GM10248 (cell line): ENCODE data around the gene ABCD4.
"Not testable (repeated sequence)": the region's sequence is repeated elsewhere in the genome, so short reads cannot be mapped to it uniquely, and the experiment has no call there.

Experiments
- CTCF ChIA-PET: fragments of 300-600 bp; sonication (Branson Sonifier 250); formaldehyde crosslinking; extraction: SDS; loops from one replicate; lab custom pipeline; 2021; ENCODE audit warnings: antibody characterized with exemption; lab: Yijun Ruan, JAX
- POLR2A ChIA-PET: fragments of 350-650 bp; sonication (Branson Sonifier 250); formaldehyde crosslinking; extraction: SDS; loops from one replicate; lab custom pipeline; 2020; ENCODE audit warnings: antibody characterized with exemption; lab: Yijun Ruan, JAX
- DNase-seq: peaks from one replicate; pipeline ENCODE4 v3.0.0; 2012; ENCODE audit errors: extremely low spot score
- CTCF ChIP-seq: IDR thresholded peaks from 2 replicates; pipeline ENCODE4 v1.5.1; 2012; ENCODE audit warnings: mild to moderate bottlenecking, low read depth; ENCODE audit errors: extremely low read depth, missing control alignments, control extremely low read depth

The ABCD4 gene

GRCh38 chr14:74281069-74281468 is 21.7 kb downstream of the ABCD4 start:
- POLR2A ChIA-PET, result no interaction called here
- DNase-seq, result no peak
- CTCF ChIA-PET, result interaction anchor here (1.1 to 1.5 kb wide), 3 partner anchors 15 to 27 kb away, joined by 3 to 4 read pairs (median 3); no protein-coding TSS in a partner anchor
- TF ChIP-seq CTCF, result no peak

- TF ChIP-seq CTCF, result no peak
- no peak for DNase-seq
- POLR2A ChIA-PET, result no interaction called here
- CTCF ChIA-PET, result interaction anchor here (0.9 to 2.2 kb wide), 9 partner anchors 13 to 165 kb away, joined by 3 to 8 read pairs (median 3); no protein-coding TSS in a partner anchor
Measured at GRCh38 chr14:74278080-74278479, 24.7 kb downstream of the ABCD4 start.

- CTCF ChIA-PET, result interaction anchor here (0.8 to 1.9 kb wide), 4 partner anchors 9 to 24 kb away, joined by 3 to 7 read pairs (median 4); no protein-coding TSS in a partner anchor
Measured at GRCh38 chr14:74275241-74275841, 27.4 kb downstream of the ABCD4 start.

DNA sequence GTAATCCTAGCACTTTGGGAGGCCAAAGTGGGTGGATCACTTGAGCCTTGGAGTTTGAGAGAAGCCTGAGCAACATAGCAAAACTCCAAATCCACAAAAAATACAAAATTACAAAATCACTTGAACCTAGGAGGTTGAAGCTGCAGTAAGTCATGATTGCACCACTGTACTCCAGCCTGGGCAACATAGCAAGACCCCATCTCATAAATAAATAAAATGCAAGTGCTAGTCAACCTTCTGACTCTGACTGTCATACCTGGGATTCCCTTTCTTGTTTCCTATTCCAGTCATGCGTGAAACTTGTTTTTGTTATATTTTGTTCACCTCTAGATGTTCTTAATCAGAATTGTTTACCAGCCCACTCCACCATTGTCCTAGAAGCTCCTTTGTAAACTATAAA is 31.4 kb downstream of the ABCD4 start:
- DNase-seq, result no peak
- POLR2A ChIA-PET, result no interaction called here
- CTCF ChIA-PET, result interaction anchor here (6.7 kb wide), 1 partner anchor 14 kb away, joined by 38 read pairs; no protein-coding TSS in a partner anchor
- no peak for TF ChIP-seq CTCF

More at GRCh38 chr14:74275241-74275841, 27.4 kb downstream of the ABCD4 start:
- DNase-seq, result no peak
- POLR2A ChIA-PET, result no interaction called here
- TF ChIP-seq CTCF, result no peak

- POLR2A ChIA-PET, DNase-seq: not testable (repeated sequence)
- CTCF ChIA-PET, result interaction anchor here (1.2 to 6.7 kb wide), 2 partner anchors 10 to 13 kb away, joined by 3 to 38 read pairs; no protein-coding TSS in a partner anchor
Measured at GRCh38 chr14:74270382-74271177, 32.2 kb downstream of the ABCD4 start.

GRCh38 chr14:74267588-74267987 is 35.1 kb downstream of the ABCD4 start:
- POLR2A ChIA-PET, result no interaction called here
- CTCF ChIA-PET, result interaction anchor here (1.7 to 6.7 kb wide), 2 partner anchors 10 to 16 kb away, joined by 6 to 38 read pairs; no protein-coding TSS in a partner anchor
- no peak for TF ChIP-seq CTCF
- DNase-seq, result no peak
